NCI-H82 treated with DMSO at 0.1 percent for 48 hours (cell line): ENCODE measurements around the gene SIL1.
"Not testable (repeated sequence)": the region's sequence is repeated elsewhere in the genome, so short reads cannot be mapped to it uniquely, and the experiment has no call there.

Source experiments
- DNase-seq: peaks from one replicate; lab custom pipeline; 2025; ENCODE audit not compliant: unreplicated experiment; lab: John Stamatoyannopoulos, UW

The SIL1 gene

GRCh38 chr5:138927979-138928378 is 270.2 kb downstream of the SIL1 start:
- no peak for DNase-seq

- DNase-seq, result no peak
These were observed 270.6 kb downstream of the SIL1 start for GRCh38 chr5:138927544-138927943.

DNA sequence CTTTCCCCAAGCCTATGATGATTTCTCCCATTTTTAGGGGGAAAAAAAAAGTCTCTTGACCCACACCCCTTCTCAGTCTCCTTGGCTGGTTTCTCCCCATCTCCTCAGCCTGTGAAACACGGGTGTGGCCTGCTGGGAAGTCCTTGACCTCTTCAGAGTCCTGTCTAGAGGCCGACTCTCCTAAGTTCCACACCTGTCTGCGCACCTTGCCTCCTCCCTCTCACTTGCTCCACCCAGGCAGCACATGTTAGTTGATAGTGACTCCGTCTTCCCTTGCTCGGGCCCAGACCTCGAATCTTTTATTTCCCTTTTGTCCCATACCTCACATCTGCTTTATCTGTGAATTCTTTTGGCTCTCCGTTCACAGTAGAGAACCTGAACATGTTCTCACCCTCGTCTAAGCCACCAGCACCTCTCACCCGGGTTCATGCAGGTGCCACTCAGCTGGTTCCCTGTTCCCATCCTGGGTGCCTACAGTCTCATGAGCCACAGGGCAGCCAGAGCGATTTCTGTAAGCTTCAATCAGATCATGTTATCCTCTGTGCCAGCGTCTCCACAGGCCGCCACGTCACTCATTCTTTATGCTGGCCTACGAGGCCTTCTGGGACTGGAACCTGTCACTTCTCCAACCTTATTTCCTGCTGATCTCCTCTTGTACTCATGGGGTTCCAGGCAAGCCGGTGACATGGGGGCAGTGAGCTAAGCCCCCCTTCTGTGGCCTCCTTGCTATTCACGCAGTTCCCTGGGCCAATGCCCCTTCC is 271.3 kb downstream of the SIL1 start:
- DNase-seq, result no peak

DNA sequence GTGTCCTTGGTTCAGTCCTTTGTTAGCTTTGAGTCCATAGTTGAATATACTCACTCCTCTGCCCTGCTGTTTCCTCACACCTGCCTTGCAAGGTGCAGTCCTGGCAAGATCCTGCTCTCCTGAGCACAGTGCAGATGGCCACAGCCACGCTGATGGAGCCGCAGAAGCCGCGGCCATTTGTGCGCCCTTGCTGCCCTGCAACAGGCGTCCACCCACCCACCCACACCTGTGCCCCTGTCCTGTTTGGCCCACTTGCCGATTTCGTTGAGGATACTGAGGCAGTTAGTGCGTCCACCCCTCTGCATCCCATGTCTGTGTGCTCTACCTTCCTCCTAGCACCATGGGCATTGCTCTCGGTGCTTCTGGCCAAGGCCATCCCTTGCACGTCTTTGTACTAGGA is 271.9 kb downstream of the SIL1 start:
- no peak for DNase-seq

DNA sequence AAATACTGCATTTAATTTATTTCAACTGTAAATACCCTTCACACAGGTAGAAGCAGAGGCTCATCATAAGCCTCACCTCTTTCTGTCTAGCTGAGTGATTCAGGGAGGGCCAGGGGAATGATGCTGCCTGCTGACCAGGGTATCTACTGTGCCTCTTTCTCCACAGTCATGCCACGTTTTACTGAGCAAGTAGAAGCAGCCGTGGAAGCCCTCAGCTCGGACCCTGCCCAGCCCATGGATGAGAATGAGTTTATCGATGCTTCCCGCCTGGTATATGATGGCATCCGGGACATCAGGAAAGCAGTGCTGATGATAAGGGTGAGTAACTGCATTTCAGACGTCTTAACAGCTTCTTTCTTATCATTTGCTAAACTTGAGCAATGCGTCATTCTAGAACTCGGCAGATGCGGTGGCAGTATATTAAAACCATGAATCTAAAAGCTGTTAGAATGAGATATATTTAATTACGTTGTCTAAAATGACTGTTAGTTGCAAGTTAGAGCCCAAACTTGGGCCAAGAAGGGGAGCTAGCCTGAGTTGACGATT is 273.0 kb downstream of the SIL1 start:
- DNase-seq, result no peak

- DNase-seq, result no peak
These were observed 275.7 kb downstream of the SIL1 start for GRCh38 chr5:138922494-138922893.

- DNase-seq, result not testable (repeated sequence)
These were observed 276.8 kb downstream of the SIL1 start for GRCh38 chr5:138921362-138921761.

DNA sequence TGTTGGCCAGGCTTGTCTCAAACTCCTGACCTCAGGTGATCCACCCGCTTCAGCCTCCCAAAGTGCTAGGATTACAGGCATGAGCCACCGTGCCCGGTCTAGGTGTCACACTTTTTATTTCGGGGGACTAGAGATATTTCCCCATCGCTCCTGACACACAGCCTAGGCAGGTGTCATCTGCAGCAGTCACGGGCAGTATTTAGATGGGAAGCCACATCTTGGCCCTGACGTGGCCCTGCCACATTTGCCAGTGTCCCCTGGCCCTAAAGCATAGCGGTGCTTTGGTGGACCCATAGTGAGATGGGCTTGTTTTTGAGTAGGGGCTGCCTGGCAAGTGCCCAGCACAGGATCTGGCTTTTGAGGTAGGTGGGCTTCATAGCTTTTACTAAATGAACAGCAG is 278.0 kb downstream of the SIL1 start:
- no peak for DNase-seq

DNA sequence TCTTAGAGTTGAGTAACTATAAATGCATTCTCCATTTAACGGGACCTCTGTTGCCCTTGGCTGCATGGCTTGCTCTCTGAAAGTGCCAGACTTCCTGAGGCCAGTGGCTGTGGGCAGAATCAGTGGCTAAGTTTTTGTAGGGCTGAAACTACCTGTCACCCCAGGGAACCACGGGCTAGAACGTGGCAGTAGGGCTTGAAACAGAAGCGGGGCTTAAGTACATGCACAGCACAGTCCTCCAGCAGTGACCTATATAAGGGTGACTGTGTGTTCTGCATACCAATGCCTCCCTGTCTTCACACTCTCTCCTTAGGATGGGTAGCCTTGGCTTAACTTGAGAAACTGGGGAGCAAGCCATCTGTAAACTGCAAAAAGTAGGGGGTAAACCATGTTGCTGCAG is 279.5 kb downstream of the SIL1 start:
- DNase-seq, result no peak

GRCh38 chr5:138914338-138914737 is 283.8 kb downstream of the SIL1 start:
- DNase-seq, result no peak

DNA sequence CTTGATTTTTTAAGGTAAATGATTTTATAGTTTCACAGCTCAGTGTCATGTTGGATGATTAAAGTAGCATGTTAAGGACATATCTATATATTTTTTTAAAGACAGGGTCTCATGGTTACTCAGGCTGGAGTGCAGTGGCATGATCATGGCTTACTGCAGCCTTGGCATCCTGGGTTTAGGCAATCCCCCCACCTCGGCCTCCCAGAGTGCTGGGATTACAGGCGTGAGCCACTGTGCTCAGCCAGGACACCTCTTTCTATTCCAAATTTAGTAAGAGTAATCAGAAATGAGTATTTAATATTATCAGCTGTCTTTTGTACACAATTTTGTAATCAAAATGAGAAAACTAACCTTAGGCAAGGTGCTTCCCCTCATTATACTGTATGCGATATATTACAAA is 284.4 kb downstream of the SIL1 start:
- no peak for DNase-seq

- no peak for DNase-seq
These were observed 286.1 kb downstream of the SIL1 start for GRCh38 chr5:138912093-138912492.

- DNase-seq, result peak; percentile 34
These were observed 286.7 kb downstream of the SIL1 start for GRCh38 chr5:138911441-138911840.

DNA sequence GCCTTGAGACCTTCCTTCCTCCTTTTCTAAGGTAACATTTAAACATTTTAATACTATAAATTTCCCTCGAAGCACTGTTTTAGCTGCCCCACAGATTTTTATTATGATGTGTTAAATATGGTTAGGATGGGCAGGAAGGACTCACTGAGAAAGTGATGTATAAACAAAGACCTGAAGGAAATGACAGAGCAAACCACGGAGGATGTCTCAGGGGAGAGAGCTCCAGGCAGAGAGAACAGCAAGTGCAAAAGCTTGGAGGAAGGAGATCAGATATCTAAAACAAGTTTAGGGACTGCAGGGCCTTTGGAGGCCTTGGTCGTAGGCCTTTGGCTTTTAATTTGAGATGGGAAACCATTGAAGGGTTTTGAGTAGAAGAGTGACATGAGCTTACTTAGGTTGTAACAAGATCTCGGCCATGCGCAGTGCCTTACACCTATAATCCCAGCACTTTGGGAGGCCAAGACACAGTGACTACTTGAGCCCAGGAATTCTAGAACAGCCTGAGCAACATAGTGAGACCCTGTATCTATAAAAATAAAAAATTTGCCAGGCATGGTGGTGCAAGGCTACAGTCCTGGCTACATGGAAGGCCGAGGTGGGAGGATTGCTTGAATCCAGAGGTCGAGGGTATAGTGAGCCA is 287.5 kb downstream of the SIL1 start:
- peak; percentile 14 for DNase-seq

DNA sequence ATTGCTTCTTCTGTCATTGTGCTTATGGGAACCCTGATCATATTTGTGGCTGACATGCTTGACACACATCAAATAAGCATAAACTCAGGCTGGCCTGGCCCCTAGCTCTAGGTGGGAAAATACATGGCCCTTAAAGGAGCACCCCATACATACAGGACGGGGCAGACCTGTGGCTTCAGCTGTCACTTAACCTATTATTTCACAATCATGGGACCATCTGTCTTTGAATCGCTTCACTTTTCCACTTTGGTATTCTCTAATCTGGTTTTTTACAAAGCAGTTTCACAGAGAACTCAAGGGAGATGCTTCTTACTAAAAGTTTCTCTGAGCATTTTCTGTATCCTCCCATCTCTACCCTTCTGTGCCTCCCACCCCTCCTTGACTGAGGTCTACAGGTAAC is 288.4 kb downstream of the SIL1 start:
- no peak for DNase-seq

GRCh38 chr5:138905541-138905940 is 292.6 kb downstream of the SIL1 start:
- no peak for DNase-seq

DNA sequence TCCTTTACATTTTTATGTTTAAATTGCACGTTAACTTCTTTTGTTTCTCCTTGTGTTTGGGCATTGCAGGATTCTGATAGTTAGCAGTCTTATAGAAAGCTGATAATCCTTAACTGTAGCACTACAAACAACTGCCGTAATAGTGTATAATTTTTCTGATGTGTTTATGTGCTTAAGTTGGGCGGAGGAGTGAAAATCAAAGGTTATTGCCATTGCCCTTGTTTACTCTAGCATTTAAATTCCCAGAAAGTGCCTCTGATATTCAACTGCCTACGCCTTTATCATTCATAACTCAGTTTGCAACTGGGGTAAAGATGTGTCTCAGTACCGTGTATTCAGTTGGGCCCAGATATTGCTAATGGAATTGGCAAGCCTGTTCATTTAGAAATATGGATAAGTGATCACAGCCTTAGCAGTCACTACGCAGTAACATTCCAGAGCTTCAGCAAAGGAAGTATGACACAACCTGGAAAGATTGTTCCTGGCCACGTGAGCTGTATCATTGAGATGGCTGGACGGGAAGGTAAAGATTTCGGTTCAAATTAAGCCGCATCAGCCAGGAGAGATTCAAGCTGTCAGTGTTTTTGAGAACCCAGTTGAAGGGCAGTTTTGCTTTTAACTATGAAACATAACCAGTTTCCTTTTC is 294.9 kb downstream of the SIL1 start:
- DNase-seq, result no peak

- DNase-seq, result no peak
These were observed 296.5 kb downstream of the SIL1 start for GRCh38 chr5:138901716-138902115.

- DNase-seq, result no peak
These were observed 297.7 kb downstream of the SIL1 start for GRCh38 chr5:138900281-138900965.

DNA sequence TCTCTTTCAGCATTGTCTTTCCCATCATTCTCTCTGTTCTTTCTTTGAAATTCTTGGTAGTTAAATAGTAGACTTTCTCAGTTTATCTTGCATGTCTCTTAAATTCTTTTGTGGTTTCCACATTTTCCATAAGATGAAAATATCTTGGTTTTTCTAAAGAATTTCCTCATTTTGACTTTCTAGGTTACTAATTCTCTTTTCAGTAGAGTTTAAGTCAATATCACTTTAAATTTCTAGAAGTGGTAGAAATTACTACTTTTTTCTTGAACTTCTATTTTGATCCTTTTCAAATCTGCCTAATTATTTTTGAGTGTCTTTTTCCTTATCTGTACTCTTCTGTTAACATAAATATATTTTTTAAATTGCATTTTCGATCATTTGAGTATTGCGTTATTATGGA is 299.4 kb downstream of the SIL1 start:
- no peak for DNase-seq

GRCh38 chr5:138898299-138898698 is 299.9 kb downstream of the SIL1 start:
- no peak for DNase-seq
